Measurements from ENCODE around the gene CASZ1. TPM values are rescaled to one million over a fixed set of nuclear protein-coding genes. Genes with fewer than 3 reads are reported as not detected.

CASZ1 gene
- total RNA-seq, 1 experiment from 2014 or later: 11.7 TPM

DNA sequence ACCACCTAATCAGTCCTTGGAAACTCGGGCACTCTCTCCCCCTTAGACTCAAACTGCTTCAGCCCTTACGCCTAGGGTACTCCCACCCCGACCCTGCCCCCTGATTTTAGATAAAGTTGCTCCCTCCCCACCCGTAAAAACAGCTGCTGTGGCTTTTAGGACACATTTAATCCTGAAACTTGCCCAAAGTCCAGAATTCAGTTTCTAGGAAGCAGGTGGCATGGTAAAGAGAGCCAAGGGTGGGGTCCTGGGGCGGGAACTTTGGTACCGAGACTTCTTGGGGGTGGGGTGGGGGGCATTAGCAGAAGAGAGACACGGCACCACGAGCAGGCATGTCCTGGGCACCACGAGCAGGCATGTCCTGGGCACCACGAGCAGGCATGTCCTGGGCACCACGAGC lies 52.4 kb downstream of the CASZ1 start (continued):
- TF ChIP-seq, protein P1, sequence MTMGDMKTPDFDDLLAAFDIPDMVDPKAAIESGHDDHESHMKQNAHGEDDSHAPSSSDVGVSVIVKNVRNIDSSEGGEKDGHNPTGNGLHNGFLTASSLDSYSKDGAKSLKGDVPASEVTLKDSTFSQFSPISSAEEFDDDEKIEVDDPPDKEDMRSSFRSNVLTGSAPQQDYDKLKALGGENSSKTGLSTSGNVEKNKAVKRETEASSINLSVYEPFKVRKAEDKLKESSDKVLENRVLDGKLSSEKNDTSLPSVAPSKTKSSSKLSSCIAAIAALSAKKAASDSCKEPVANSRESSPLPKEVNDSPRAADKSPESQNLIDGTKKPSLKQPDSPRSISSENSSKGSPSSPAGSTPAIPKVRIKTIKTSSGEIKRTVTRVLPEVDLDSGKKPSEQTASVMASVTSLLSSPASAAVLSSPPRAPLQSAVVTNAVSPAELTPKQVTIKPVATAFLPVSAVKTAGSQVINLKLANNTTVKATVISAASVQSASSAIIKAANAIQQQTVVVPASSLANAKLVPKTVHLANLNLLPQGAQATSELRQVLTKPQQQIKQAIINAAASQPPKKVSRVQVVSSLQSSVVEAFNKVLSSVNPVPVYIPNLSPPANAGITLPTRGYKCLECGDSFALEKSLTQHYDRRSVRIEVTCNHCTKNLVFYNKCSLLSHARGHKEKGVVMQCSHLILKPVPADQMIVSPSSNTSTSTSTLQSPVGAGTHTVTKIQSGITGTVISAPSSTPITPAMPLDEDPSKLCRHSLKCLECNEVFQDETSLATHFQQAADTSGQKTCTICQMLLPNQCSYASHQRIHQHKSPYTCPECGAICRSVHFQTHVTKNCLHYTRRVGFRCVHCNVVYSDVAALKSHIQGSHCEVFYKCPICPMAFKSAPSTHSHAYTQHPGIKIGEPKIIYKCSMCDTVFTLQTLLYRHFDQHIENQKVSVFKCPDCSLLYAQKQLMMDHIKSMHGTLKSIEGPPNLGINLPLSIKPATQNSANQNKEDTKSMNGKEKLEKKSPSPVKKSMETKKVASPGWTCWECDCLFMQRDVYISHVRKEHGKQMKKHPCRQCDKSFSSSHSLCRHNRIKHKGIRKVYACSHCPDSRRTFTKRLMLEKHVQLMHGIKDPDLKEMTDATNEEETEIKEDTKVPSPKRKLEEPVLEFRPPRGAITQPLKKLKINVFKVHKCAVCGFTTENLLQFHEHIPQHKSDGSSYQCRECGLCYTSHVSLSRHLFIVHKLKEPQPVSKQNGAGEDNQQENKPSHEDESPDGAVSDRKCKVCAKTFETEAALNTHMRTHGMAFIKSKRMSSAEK (CRISPR knock-in tag; IDR thresholded peaks at IDR 0.05; ENCODE audit: borderline replicate concordance): no peak
- TF ChIP-seq, protein P2, sequence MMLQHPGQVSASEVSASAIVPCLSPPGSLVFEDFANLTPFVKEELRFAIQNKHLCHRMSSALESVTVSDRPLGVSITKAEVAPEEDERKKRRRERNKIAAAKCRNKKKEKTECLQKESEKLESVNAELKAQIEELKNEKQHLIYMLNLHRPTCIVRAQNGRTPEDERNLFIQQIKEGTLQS (CRISPR knock-in tag; conservative IDR thresholded peaks at IDR 0.05): no peak
- TF ChIP-seq NFE2L1 (CRISPR knock-in tag; IDR thresholded peaks at IDR 0.05) (no peak), TCF7 (CRISPR knock-in tag; IDR thresholded peaks at IDR 0.05; ENCODE audit: low read depth) (no peak), SOX15 (CRISPR knock-in tag; IDR thresholded peaks at IDR 0.05) (no peak), FOXJ3 (CRISPR knock-in tag; IDR thresholded peaks at IDR 0.05; ENCODE audit: borderline replicate concordance) (no peak)

- ChIA-PET CTCF (no interaction called here), POLR2A (no interaction called here)
- Mint-ChIP-seq H3K4me3 (no peak overlapping the region), H3K9me3 (no peaks in the 10 kb centered on the region), H3K27ac (peak overlapping the region; percentile 69; the same call in 1 of the 2 replicates), H3K4me1 (peaks cover 37% of the 10 kb centered on the region), H3K36me3 (no peaks in the 10 kb centered on the region), H3K27me3 (ENCODE audit: low read depth) (no peaks in the 10 kb centered on the region)
- ATAC-seq: no peak
- DNase-seq (ENCODE audit: low spot score): no peak
- TF ChIP-seq AFF4 (CRISPR knock-in tag; IDR thresholded peaks at IDR 0.05; ENCODE audit: borderline replicate concordance) (no peak), TEAD1 (CRISPR knock-in tag; IDR thresholded peaks at IDR 0.05) (no peak), OVOL2 (CRISPR knock-in tag; IDR thresholded peaks at IDR 0.05; ENCODE audit: borderline replicate concordance) (no peak), GRHL2 (CRISPR knock-in tag; IDR thresholded peaks at IDR 0.05; ENCODE audit: insufficient replicate concordance, severe bottlenecking) (no peak), E2F4 (CRISPR knock-in tag; IDR thresholded peaks at IDR 0.05; ENCODE audit: borderline replicate concordance, low read depth) (no peak), CREB1 (CRISPR knock-in tag; IDR thresholded peaks at IDR 0.05) (no peak), ESRRA (CRISPR knock-in tag; IDR thresholded peaks at IDR 0.05; ENCODE audit: borderline replicate concordance) (no peak), MLX (CRISPR knock-in tag; IDR thresholded peaks at IDR 0.05) (no peak), ELF4 (CRISPR knock-in tag; IDR thresholded peaks at IDR 0.05; ENCODE audit: low read depth) (no peak), ZNF425 (CRISPR knock-in tag; conservative IDR thresholded peaks at IDR 0.05) (no peak), ZBTB21 (CRISPR knock-in tag; IDR thresholded peaks at IDR 0.05; ENCODE audit: borderline replicate concordance) (no peak)
- TF ChIP-seq, protein P3, sequence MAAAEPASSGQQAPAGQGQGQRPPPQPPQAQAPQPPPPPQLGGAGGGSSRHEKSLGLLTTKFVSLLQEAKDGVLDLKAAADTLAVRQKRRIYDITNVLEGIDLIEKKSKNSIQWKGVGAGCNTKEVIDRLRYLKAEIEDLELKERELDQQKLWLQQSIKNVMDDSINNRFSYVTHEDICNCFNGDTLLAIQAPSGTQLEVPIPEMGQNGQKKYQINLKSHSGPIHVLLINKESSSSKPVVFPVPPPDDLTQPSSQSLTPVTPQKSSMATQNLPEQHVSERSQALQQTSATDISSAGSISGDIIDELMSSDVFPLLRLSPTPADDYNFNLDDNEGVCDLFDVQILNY (CRISPR knock-in tag; IDR thresholded peaks at IDR 0.05): no peak
- TF ChIP-seq, protein P4, sequence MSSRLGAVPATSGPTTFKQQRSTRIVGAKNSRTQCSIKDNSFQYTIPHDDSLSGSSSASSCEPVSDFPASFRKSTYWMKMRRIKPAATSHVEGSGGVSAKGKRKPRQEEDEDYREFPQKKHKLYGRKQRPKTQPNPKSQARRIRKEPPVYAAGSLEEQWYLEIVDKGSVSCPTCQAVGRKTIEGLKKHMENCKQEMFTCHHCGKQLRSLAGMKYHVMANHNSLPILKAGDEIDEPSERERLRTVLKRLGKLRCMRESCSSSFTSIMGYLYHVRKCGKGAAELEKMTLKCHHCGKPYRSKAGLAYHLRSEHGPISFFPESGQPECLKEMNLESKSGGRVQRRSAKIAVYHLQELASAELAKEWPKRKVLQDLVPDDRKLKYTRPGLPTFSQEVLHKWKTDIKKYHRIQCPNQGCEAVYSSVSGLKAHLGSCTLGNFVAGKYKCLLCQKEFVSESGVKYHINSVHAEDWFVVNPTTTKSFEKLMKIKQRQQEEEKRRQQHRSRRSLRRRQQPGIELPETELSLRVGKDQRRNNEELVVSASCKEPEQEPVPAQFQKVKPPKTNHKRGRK (CRISPR knock-in tag; IDR thresholded peaks at IDR 0.05; ENCODE audit: borderline replicate concordance): no peak
- TF ChIP-seq, protein P5, sequence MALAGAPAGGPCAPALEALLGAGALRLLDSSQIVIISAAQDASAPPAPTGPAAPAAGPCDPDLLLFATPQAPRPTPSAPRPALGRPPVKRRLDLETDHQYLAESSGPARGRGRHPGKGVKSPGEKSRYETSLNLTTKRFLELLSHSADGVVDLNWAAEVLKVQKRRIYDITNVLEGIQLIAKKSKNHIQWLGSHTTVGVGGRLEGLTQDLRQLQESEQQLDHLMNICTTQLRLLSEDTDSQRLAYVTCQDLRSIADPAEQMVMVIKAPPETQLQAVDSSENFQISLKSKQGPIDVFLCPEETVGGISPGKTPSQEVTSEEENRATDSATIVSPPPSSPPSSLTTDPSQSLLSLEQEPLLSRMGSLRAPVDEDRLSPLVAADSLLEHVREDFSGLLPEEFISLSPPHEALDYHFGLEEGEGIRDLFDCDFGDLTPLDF (CRISPR knock-in tag; IDR thresholded peaks at IDR 0.05): no peak
These were observed 54.8 kb downstream of the CASZ1 start for GRCh38 chr1:10741696-10742095.

Data from WTC11 (cell line).